Esophagus muscularis mucosa (tissue), 4 donors: ENCODE data around the gene SH3RF3.

ENCODE experiments used
- CTCF ChIP-seq, 3 experiments: fragments of 200-600 bp in 2 of 3; fragments of 450-650 bp in 1 of 3; sonication (generic) in 2 of 3; IDR thresholded peaks; one replicate each; pipeline ENCODE4 v1.5.1; 2017 to 2019; ENCODE audit warnings: antibody characterized with exemption in 3 of 3, mild to moderate bottlenecking in 2 of 3, moderate library complexity in 1 of 3
- EP300 ChIP-seq: sonication (generic); formaldehyde crosslinking; IDR thresholded peaks from one replicate; pipeline ENCODE4 v1.6.1; 2017; ENCODE audit warnings: antibody characterized with exemption
- POLR2A ChIP-seq: fragments of 450-650 bp; IDR thresholded peaks from one replicate; pipeline ENCODE4 v1.6.1; 2017; ENCODE audit warnings: antibody characterized with exemption, moderate library complexity, mild to moderate bottlenecking, low read depth

DNA sequence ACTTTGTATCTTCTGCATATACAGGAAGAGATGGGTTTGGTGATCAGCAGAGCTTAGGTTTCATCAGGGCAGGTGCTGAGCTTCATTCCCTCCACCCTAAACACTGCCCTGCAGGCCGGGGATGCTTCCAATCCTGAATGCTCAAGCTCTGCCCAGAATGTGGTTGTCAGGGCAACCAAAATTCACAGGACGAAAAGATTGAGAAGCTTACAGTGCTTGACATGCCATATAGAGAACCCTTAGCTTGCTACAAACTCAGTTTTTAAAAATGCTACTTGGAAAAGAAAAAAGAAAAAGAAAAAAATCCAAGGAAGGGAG, 65.6 kb downstream of the SH3RF3 start:
- TF ChIP-seq CTCF (IDR thresholded peaks at IDR 0.05) (no peak), EP300 (no peak), POLR2A (no peak)
